HEK293 (cell line): ENCODE results near the gene HDAC7.

Source experiments
- CTCF ChIA-PET: fragments of 350-600 bp; formaldehyde crosslinking; extraction: SDS; loops from one replicate; lab custom pipeline; 2021; ENCODE audit warnings: antibody characterized with exemption; lab: Yijun Ruan, JAX
- POLR2A ChIA-PET: fragments of 300-600 bp; formaldehyde crosslinking; extraction: SDS; loops from one replicate; lab custom pipeline; 2020; ENCODE audit warnings: antibody characterized with exemption, inconsistent platforms; lab: Yijun Ruan, JAX
- H3K27ac ChIP-seq: fragments of 200-500 bp; sonication (Bioruptor generic); 2 replicates; pipeline ENCODE4 v1.5.1; 2014; ENCODE audit warnings: low read depth, low read length, control low read depth, inconsistent platforms; ENCODE audit errors: extremely low read depth
- H3K36me3 ChIP-seq, 2 experiments: fragments of 200-500 bp in 1 of 2; sonication (Bioruptor generic) in 1 of 2; 1 replicate in 1 of 2; 2 replicates in 1 of 2; pipeline ENCODE4 v1.5.1; 2014 to 2017; ENCODE audit warnings: inconsistent platforms in 2 of 2, low read length in 2 of 2; ENCODE audit not compliant: control insufficient read depth in 2 of 2, insufficient read depth in 1 of 2
- H3K4me1 ChIP-seq: fragments of 200-500 bp; sonication (Bioruptor generic); 2 replicates; pipeline ENCODE4 v1.5.1; 2014; ENCODE audit warnings: mild to moderate bottlenecking, low read length, inconsistent platforms; ENCODE audit not compliant: control insufficient read depth, insufficient read depth
- H3K4me3 ChIP-seq: 2 replicates; pipeline ENCODE4 v1.5.1; 2011; ENCODE audit warnings: low read depth, mild to moderate bottlenecking, control low read depth, low read length, moderate library complexity
- H3K9me3 ChIP-seq: fragments of 200-500 bp; sonication (Bioruptor generic); 2 replicates; pipeline ENCODE4 v1.5.1; 2014; ENCODE audit warnings: low read depth, low read length, inconsistent platforms; ENCODE audit not compliant: control insufficient read depth, insufficient read depth
- HOXD13 ChIP-seq: sonication (generic); formaldehyde crosslinking; IDR thresholded peaks from 2 replicates; pipeline ENCODE4 v1.8.0; 2022; ENCODE audit warnings: missing genetic modification reagents, borderline replicate concordance
- WT1 ChIP-seq: fragments of 450-650 bp; formaldehyde crosslinking; IDR thresholded peaks from 2 replicates; pipeline ENCODE4 v1.5.1; 2016; ENCODE audit warnings: missing biosample characterization, missing genetic modification characterization
- ZBTB49 ChIP-seq: fragments of 450-650 bp; formaldehyde crosslinking; IDR thresholded peaks from 2 replicates; pipeline ENCODE4 v1.5.1; 2016; ENCODE audit warnings: missing biosample characterization, missing genetic modification characterization, low read depth
- ZIC2 ChIP-seq: fragments of 450-650 bp; formaldehyde crosslinking; IDR thresholded peaks from 2 replicates; pipeline ENCODE4 v1.5.1; 2016; ENCODE audit warnings: missing biosample characterization, missing genetic modification characterization
- ZNF157 ChIP-seq: fragments of 450-650 bp; formaldehyde crosslinking; IDR thresholded peaks from 2 replicates; pipeline ENCODE4 v1.5.1; 2016; ENCODE audit warnings: missing biosample characterization, missing genetic modification characterization
- ZNF174 ChIP-seq: fragments of 450-650 bp; formaldehyde crosslinking; IDR thresholded peaks from 2 replicates; pipeline ENCODE4 v1.5.0; 2017; ENCODE audit warnings: missing biosample characterization, mild to moderate bottlenecking, missing genetic modification characterization
- ZNF18 ChIP-seq: fragments of 450-650 bp; formaldehyde crosslinking; IDR thresholded peaks from 2 replicates; pipeline ENCODE4 v1.5.1; 2016; ENCODE audit warnings: missing biosample characterization, missing genetic modification characterization
- ZNF19 ChIP-seq: fragments of 450-650 bp; formaldehyde crosslinking; IDR thresholded peaks from 2 replicates; pipeline ENCODE4; 2016; ENCODE audit warnings: missing biosample characterization, missing genetic modification characterization, low read depth
- ZNF37A ChIP-seq: fragments of 450-650 bp; IDR thresholded peaks from 2 replicates; pipeline ENCODE4 v1.5.1; 2018; ENCODE audit warnings: missing biosample characterization, missing genetic modification characterization
- ZNF416 ChIP-seq: fragments of 450-650 bp; formaldehyde crosslinking; IDR thresholded peaks from 2 replicates; pipeline ENCODE4 v1.5.1; 2016; ENCODE audit warnings: missing biosample characterization, missing genetic modification characterization
- ZNF423 ChIP-seq: fragments of 450-650 bp; formaldehyde crosslinking; IDR thresholded peaks from 2 replicates; pipeline ENCODE4 v1.5.1; 2016; ENCODE audit warnings: missing biosample characterization, missing genetic modification characterization
- ZNF449 ChIP-seq: fragments of 450-650 bp; formaldehyde crosslinking; IDR thresholded peaks from 2 replicates; pipeline ENCODE4 v1.5.1; 2017; ENCODE audit warnings: missing biosample characterization, mild to moderate bottlenecking, missing genetic modification characterization, moderate library complexity
- ZNF555 ChIP-seq: fragments of 450-650 bp; formaldehyde crosslinking; conservative IDR thresholded peaks from 2 replicates; pipeline ENCODE4 v1.5.1; 2017; ENCODE audit warnings: missing biosample characterization, mild to moderate bottlenecking, missing genetic modification characterization, inconsistent platforms
- ZNF558 ChIP-seq: fragments of 450-650 bp; formaldehyde crosslinking; IDR thresholded peaks from 2 replicates; pipeline ENCODE4 v1.5.1; 2016; ENCODE audit warnings: missing biosample characterization, missing genetic modification characterization
- ZNF561 ChIP-seq: fragments of 450-650 bp; IDR thresholded peaks from 2 replicates; pipeline ENCODE4 v1.5.1; 2018; ENCODE audit warnings: missing biosample characterization, missing genetic modification characterization, borderline replicate concordance
- ZNF585B ChIP-seq: fragments of 450-650 bp; formaldehyde crosslinking; IDR thresholded peaks from 2 replicates; pipeline ENCODE4 v1.5.1; 2016; ENCODE audit warnings: missing biosample characterization, missing genetic modification characterization
- ZNF596 ChIP-seq: fragments of 450-650 bp; IDR thresholded peaks from 2 replicates; pipeline ENCODE4 v1.5.0; 2018; ENCODE audit warnings: missing biosample characterization, mild to moderate bottlenecking, missing genetic modification characterization, moderate library complexity
- ZNF623 ChIP-seq: fragments of 450-650 bp; formaldehyde crosslinking; IDR thresholded peaks from 2 replicates; pipeline ENCODE4 v1.5.1; 2016; ENCODE audit warnings: missing biosample characterization, missing genetic modification characterization
- ZNF660 ChIP-seq: fragments of 450-650 bp; IDR thresholded peaks from 2 replicates; pipeline ENCODE4 v1.5.1; 2018; ENCODE audit warnings: missing biosample characterization, mild to moderate bottlenecking, missing genetic modification characterization
- ZNF792 ChIP-seq: fragments of 450-650 bp; formaldehyde crosslinking; IDR thresholded peaks from 2 replicates; pipeline ENCODE4 v1.5.1; 2016; ENCODE audit warnings: missing biosample characterization, missing genetic modification characterization
- ZSCAN4 ChIP-seq: fragments of 450-650 bp; formaldehyde crosslinking; IDR thresholded peaks from 2 replicates; pipeline ENCODE4 v1.5.1; 2017; ENCODE audit warnings: missing biosample characterization, missing genetic modification characterization

HDAC7 gene

GRCh38 chr12:47794679-47795078 is 25.0 kb downstream of the HDAC7 start (continued):
- TF ChIP-seq ZSCAN4 (tag by site-specific recombination): no peak
- no peak for TF ChIP-seq ZNF157
- no peak for TF ChIP-seq ZNF623 (tag by site-specific recombination)
- TF ChIP-seq, all 188 proteins: peak for 0

GRCh38 chr12:47793015-47793681 is 26.6 kb downstream of the HDAC7 start:
- ChIA-PET CTCF (interaction anchor here (0.5 to 10.6 kb wide), 8 partner anchors 13 to 825 kb away, joined by 3 to 112 read pairs (median 4); no protein-coding TSS in a partner anchor), POLR2A (interaction anchor here (1.5 kb wide), 1 partner anchor 12 kb away, joined by 3 read pairs; no protein-coding TSS in a partner anchor)
- H3K4me3 ChIP-seq: no peak overlapping the region
- TF ChIP-seq ZNF558 (tag by site-specific recombination): no peak
- no peak for TF ChIP-seq ZNF416 (tag by site-specific recombination)
- no peak for TF ChIP-seq ZNF449 (tag by site-specific recombination)
- TF ChIP-seq ZNF585B (tag by site-specific recombination): no peak
- no peak for TF ChIP-seq ZNF596
- no peak for TF ChIP-seq ZNF555 (tag by site-specific recombination)
- TF ChIP-seq ZNF19 (tag by site-specific recombination): no peak
- TF ChIP-seq HOXD13 (CRISPR knock-in tag): no peak
- TF ChIP-seq ZNF792 (tag by site-specific recombination): no peak
- TF ChIP-seq ZNF561 (tag by site-specific recombination): no peak
- no peaks in the 10 kb centered on the region for H3K4me1 ChIP-seq
- peaks cover 0 to 83% of the 10 kb centered on the region in 2 experiments; a peak in 2 of 3 replicates for H3K36me3 ChIP-seq
- H3K9me3 ChIP-seq: no peaks in the 10 kb centered on the region
- no peak overlapping the region for H3K27ac ChIP-seq

GRCh38 chr12:47791874-47792273 is 27.8 kb downstream of the HDAC7 start:
- no peaks in the 10 kb centered on the region for H3K9me3 ChIP-seq
- H3K36me3 ChIP-seq: peaks cover 0 to 89% of the 10 kb centered on the region in 2 experiments; a peak in 2 of 3 replicates
- ChIA-PET CTCF (interaction anchor here (1.1 to 10.6 kb wide), 4 partner anchors 16 to 48 kb away, joined by 3 to 112 read pairs (median 6); no protein-coding TSS in a partner anchor), POLR2A (interaction anchor here (1.5 kb wide), 1 partner anchor 10 kb away, joined by 3 read pairs; no protein-coding TSS in a partner anchor)
- TF ChIP-seq ZIC2 (tag by site-specific recombination): 0 out of 2 replicates have a peak, but pooled peaks have one; percentile 7
- no peak for TF ChIP-seq ZNF423
- no peak overlapping the region for H3K27ac ChIP-seq
- H3K4me1 ChIP-seq: no peaks in the 10 kb centered on the region
- H3K4me3 ChIP-seq: no peak overlapping the region

GRCh38 chr12:47791351-47791746 is 28.4 kb downstream of the HDAC7 start:
- CTCF ChIA-PET: interaction anchor here (0.8 to 10.6 kb wide), 3 partner anchors 17 to 49 kb away, joined by 3 to 112 read pairs (median 4); no protein-coding TSS in a partner anchor
- POLR2A ChIA-PET: interaction anchor here (1.5 kb wide), 1 partner anchor 10 kb away, joined by 3 read pairs; no protein-coding TSS in a partner anchor
- H3K4me1 ChIP-seq: no peaks in the 10 kb centered on the region
- no peak overlapping the region for H3K4me3 ChIP-seq
- H3K9me3 ChIP-seq: no peaks in the 10 kb centered on the region
- no peak overlapping the region for H3K27ac ChIP-seq
- peaks cover 0 to 90% of the 10 kb centered on the region in 2 experiments; a peak in 2 of 3 replicates for H3K36me3 ChIP-seq
- TF ChIP-seq ZNF18 (tag by site-specific recombination): no peak
- TF ChIP-seq ZNF37A (tag by site-specific recombination): no peak
- TF ChIP-seq ZSCAN4 (tag by site-specific recombination): no peak
- TF ChIP-seq ZNF174 (tag by site-specific recombination): no peak
- TF ChIP-seq ZBTB49 (tag by site-specific recombination): no peak
- TF ChIP-seq WT1 (tag by site-specific recombination): no peak
- no peak for TF ChIP-seq ZNF660 (tag by site-specific recombination)
- no peak for TF ChIP-seq ZNF157
